ENCODE data around the gene ZNF611. TPM values are rescaled to one million over a fixed set of nuclear protein-coding genes. Genes with fewer than 3 reads are reported as not detected.

Gene ZNF611
- total RNA-seq, 1 experiment from 2014 or later, result 16.6 TPM

- intact Hi-C loops (cut with micrococcal nuclease; ENCODE audit: unreplicated experiment), result no loop called here
- CTCF ChIA-PET, result no interaction called here
- POLR2A ChIA-PET, result no interaction called here
- H3K27ac ChIP-seq (ENCODE audit: low read length), result no peak overlapping the region
- no peaks in the 10 kb centered on the region for H3K36me3 ChIP-seq (ENCODE audit: control insufficient read depth, insufficient read depth, low read length)
- no TSS peak for BruUV-seq (replicated peaks)
- DNase-seq (ENCODE audit: low read depth, low spot score), result peak; percentile 17
- no peaks in the 10 kb centered on the region for H3K9me3 ChIP-seq (ENCODE audit: control insufficient read depth, insufficient read depth, low read depth, low read length)
- in situ Hi-C loops (cut with HindIII; ENCODE audit: low pct_unique_long_range_greater_than_20kb, low sequenced_read_pairs), result no loop called here
- ATAC-seq, result no peak
- H3K27me3 ChIP-seq (ENCODE audit: control insufficient read depth, insufficient read depth, low read length), result no peaks in the 10 kb centered on the region
- no peak overlapping the region for H3K4me3 ChIP-seq (ENCODE audit: low read depth in 2 of 2, low read length in 2 of 2)
- no peaks in the 10 kb centered on the region for H3K4me1 ChIP-seq (ENCODE audit: control insufficient read depth, insufficient read depth, low read length)
- TF ChIP-seq POLR2AphosphoS5 (IDR thresholded peaks at IDR 0.05; ENCODE audit: low read depth, low read length) (no peak), SIN3A (IDR thresholded peaks at IDR 0.05; ENCODE audit: borderline replicate concordance, insufficient read depth, low read depth, low read length) (no peak)
Observed at GRCh38 chr19:52665529-52665928, 69.3 kb downstream of the ZNF611 start.

DNA sequence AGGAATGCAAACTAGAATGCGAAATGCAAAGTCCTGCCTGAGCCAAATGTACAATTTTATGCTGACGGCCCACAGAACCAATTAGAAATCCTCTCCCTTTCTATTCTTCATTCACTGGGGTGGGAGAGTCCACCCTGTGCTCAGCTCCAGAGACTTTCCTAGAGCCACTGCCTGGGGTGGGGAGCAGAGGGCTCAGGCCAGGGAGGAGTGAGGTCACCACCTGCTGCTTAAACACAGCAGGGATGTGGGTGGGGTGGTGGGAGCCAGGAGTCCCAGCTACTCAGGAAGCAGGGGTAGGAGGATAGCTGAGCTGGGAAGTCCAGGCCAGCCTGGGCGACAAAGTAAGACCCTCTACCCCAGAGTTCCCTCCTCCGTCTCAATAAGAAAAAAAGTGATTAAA lies 69.8 kb downstream of the ZNF611 start:
- DNase-seq (ENCODE audit: low read depth, low spot score) (no peak), ATAC-seq (no peak)
- no peaks in the 10 kb centered on the region for H3K36me3 ChIP-seq (ENCODE audit: control insufficient read depth, insufficient read depth, low read length)
- ChIA-PET POLR2A (no interaction called here), CTCF (no interaction called here)
- intact Hi-C loops (cut with micrococcal nuclease; ENCODE audit: unreplicated experiment) (no loop called here), in situ Hi-C loops (cut with HindIII; ENCODE audit: low pct_unique_long_range_greater_than_20kb, low sequenced_read_pairs) (no loop called here)
- BruUV-seq (replicated peaks), result no TSS peak
- TF ChIP-seq POLR2AphosphoS5 (IDR thresholded peaks at IDR 0.05; ENCODE audit: low read depth, low read length) (no peak), REST (IDR thresholded peaks at IDR 0.05; ENCODE audit: insufficient read depth in 1 of 2, low read depth in 2 of 2, low read length in 1 of 2) (no peak), CTCF (IDR thresholded peaks at IDR 0.05) (no peak), TCF7L2 (IDR thresholded peaks at IDR 0.05; ENCODE audit: low read depth, low read length) (no peak), SIN3A (IDR thresholded peaks at IDR 0.05; ENCODE audit: borderline replicate concordance, insufficient read depth, low read depth, low read length) (no peak)
- no peaks in the 10 kb centered on the region for H3K27me3 ChIP-seq (ENCODE audit: control insufficient read depth, insufficient read depth, low read length)
- H3K4me1 ChIP-seq (ENCODE audit: control insufficient read depth, insufficient read depth, low read length), result no peaks in the 10 kb centered on the region
- H3K4me3 ChIP-seq (ENCODE audit: low read depth in 2 of 2, low read length in 2 of 2), result no peak overlapping the region
- H3K9me3 ChIP-seq (ENCODE audit: control insufficient read depth, insufficient read depth, low read depth, low read length), result no peaks in the 10 kb centered on the region
- H3K27ac ChIP-seq (ENCODE audit: low read length), result no peak overlapping the region

DNA sequence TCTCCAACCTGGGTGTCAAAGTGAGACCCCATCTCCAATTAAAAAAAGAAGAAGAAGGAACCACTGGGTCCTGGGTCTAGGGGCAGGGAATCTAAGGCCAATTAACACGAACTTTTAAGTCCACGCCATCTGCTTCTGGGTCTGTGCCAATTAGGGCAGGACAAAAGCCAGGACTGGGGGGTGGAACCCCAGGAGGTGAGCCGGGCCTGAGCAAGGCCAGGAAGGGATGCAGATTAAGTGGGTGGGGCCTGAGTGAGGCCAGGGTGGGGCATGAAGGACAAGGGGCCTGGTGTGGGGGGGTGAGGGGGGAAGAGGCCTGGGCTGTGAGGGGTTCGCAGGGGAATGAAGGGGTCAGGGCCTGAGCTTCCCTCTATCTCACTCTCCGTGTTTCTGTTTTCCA lies 70.4 kb downstream of the ZNF611 start:
- Histone ChIP-seq H3K9me3 (ENCODE audit: control insufficient read depth, insufficient read depth, low read depth, low read length) (no peaks in the 10 kb centered on the region), H3K4me3 (ENCODE audit: low read depth in 2 of 2, low read length in 2 of 2) (no peak overlapping the region), H3K27me3 (ENCODE audit: control insufficient read depth, insufficient read depth, low read length) (no peaks in the 10 kb centered on the region), H3K4me1 (ENCODE audit: control insufficient read depth, insufficient read depth, low read length) (no peaks in the 10 kb centered on the region), H3K36me3 (ENCODE audit: control insufficient read depth, insufficient read depth, low read length) (no peaks in the 10 kb centered on the region; the same call in 1 of the 2 replicates), H3K27ac (ENCODE audit: low read length) (no peak overlapping the region)
- ChIA-PET CTCF (no interaction called here), POLR2A (interaction anchor here (0.6 kb wide), 1 partner anchor 13 kb away, joined by 3 read pairs; no protein-coding TSS in a partner anchor)
- intact Hi-C loops (cut with micrococcal nuclease; ENCODE audit: unreplicated experiment) (no loop called here), in situ Hi-C loops (cut with HindIII; ENCODE audit: low pct_unique_long_range_greater_than_20kb, low sequenced_read_pairs) (no loop called here)
- BruUV-seq (replicated peaks), result no TSS peak
- no peak for ATAC-seq
- DNase-seq (ENCODE audit: low read depth, low spot score), result no peak
- TF ChIP-seq TCF7L2 (IDR thresholded peaks at IDR 0.05; ENCODE audit: low read depth, low read length) (no peak), POLR2AphosphoS5 (IDR thresholded peaks at IDR 0.05; ENCODE audit: low read depth, low read length) (no peak), CTCF (IDR thresholded peaks at IDR 0.05) (no peak), SIN3A (IDR thresholded peaks at IDR 0.05; ENCODE audit: borderline replicate concordance, insufficient read depth, low read depth, low read length) (no peak), REST (IDR thresholded peaks at IDR 0.05; ENCODE audit: insufficient read depth in 1 of 2, low read depth in 2 of 2, low read length in 1 of 2) (no peak)
